Measurements from ENCODE around the gene TRDN.
"Not testable (repeated sequence)": the region's sequence is repeated elsewhere in the genome, so short reads cannot be mapped to it uniquely, and the experiment has no call there.

TRDN gene

DNA sequence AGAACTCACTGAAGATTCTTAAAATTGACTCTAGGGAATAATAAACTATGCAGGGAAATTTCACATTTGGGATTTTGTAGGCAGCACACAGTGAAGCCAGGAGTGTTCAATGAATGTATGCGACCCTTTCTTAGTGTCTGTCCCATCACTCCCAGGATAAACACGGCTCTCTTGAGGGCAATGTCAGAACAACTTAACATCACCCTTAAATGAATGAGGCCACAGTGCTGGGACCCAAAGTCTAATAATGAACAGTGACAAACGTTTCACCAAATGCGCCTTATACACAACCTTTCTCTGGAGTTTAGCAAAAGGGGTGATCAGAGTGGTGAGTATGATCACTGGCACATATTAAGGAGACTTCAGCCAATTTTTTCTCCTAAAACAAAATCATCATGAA, 403.4 kb downstream of the TRDN start:
- DNase-seq, result no peak

DNA sequence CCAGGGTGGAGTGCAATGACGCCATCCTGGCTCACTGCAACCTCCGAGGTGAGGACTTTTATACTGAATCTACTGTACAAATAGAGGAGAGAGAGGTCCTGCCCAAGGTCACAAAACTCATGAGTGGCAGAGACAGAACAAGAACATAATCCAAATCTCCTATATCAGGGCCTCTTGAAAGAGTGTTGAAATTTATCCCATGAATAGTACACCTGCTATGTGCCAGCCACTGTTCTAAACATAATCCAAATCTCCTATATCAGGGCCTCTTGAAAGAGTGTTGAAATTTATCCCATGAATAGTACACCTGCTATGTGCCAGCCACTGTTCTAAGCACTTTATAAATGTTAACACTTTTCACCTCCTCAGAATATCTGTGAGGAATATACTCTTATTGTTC, 409.0 kb downstream of the TRDN start:
- DNase-seq, result not testable (repeated sequence)

DNA sequence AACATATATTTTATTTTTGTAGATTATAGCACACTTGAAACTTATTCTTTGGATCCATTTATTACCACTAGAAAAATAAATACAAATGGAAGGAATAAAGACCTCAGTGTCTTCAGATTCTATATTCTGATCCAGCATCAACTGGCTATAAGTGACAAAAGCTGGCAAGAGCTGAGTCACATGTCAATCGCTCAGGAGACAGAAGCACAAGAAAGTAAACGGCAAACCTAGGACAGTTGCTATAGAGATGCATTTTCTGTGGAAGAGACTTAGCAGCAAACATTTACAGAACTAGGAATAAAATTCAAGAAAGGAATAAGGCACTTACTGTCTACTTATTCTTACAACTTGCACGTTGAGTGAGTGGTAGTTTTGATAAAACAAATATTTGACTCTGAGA, 410.4 kb downstream of the TRDN start:
- no peak for DNase-seq

DNA sequence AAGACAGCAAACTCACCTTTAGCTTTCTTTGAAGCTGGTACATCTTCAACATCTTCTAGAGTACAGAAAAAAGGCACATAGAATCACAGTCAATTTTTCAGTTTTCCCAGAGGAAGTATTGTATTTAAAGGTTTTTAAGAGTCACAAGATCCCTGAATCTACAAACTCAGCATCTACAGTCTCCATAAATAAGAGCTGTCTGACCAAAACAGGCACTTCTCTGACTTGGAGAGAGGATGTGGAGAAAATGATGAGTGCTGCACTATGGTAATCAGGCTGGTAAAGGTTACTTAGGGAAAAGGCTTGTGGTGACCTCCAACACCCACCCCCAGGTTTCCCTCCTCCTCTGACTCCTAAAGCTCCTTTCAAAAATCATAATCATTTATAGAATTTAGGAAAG, 412.7 kb downstream of the TRDN start:
- no peak for DNase-seq

DNA sequence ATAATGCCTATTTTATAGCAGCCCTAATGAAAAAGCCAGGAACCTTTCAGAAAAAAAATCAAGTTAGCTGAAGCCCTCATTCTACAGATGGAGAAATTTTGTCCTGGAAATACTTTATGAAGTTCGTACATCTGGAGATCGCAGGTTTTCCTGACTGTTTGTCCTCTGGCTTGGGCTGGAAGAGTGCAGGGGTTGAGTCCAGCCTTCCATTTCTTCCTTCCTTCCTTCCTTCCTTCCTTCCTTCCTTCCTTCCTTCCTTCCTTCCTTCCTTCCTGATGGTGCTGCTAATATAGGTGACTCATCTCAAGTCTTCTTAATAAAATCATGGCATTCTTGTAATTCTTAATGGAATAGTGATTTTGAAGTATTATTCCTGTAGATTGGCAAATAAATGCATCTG, 413.3 kb downstream of the TRDN start:
- DNase-seq, result no peak

- no peak for DNase-seq
Measured at GRCh38 chr6:123215211-123215610, 421.5 kb downstream of the TRDN start.

DNA sequence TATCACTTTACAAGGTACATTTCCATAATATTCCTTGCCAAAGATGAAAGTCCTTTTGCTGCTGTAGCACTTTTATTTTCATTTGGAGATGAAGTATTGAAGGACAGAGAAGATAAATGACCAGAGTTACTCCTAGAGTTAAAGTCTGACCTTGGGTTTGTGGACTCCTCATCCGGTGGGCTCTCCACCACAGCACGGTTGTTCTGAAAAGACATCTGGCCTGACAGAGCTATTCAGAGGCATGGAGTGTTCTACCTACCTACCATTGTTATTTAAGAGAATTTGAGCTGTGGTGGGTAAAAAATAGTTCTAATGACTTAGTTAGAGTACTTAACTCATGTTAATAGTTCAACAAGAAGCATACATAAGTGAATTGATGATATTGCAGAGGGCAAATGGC, 422.3 kb downstream of the TRDN start:
- no peak for DNase-seq

DNA sequence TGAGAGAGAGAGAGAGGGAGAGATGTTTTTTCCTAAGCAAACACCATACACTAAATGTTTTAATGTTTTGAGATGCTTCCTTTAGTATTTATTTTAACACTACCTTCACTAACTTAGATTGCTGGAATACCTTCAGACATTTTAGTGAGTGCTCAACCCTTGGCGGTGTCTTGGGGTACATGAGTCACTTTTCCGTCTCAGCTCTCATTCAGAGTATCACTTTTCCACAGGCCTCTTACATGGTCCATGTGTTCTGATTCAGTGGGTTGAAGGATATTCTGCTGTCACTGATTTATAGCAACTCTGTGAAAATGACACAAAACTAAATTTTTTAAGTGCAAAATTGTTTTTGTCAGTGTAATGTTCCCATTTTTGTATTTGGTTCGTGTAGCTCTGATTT, 422.8 kb downstream of the TRDN start:
- no peak for DNase-seq

- DNase-seq, result no peak
Measured at GRCh38 chr6:123211777-123212545, 424.8 kb downstream of the TRDN start.

GRCh38 chr6:123210645-123211044, 426.1 kb downstream of the TRDN start:
- DNase-seq, result no peak

GRCh38 chr6:123207967-123208510, 428.7 kb downstream of the TRDN start:
- DNase-seq, result no peak

- no peak for DNase-seq
Measured at GRCh38 chr6:123203928-123204327, 432.8 kb downstream of the TRDN start.

DNA sequence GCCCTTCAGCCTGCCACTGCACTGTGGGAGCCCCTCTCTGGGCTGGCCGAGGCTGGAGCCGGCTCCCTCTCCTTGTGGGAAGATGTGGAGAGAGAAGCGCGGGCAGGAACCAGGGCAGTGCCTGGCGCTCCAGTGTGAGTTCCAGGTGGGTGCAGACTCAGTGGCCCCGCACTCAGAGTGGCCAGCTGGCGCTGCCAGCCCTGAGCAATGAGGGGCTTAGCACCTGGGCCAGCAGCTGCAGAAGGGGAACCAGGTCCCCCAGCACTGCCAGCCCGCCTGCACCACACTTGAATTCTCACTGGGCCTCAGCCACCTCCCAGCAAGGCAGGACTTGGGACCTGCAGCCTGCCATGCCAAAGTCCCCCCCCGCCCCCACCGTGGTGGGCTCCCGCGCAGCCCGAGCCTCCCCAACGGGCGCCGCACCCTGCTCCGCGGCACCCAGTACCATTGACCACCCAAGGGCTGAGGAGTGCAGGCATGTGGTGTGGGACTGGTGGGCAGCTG, 434.8 kb downstream of the TRDN start:
- DNase-seq, result no peak

GRCh38 chr6:123193298-123193697, 443.5 kb downstream of the TRDN start:
- no peak for DNase-seq

- no peak for DNase-seq
Measured at GRCh38 chr6:123189816-123190215, 446.9 kb downstream of the TRDN start.

GRCh38 chr6:123182998-123183397, 453.8 kb downstream of the TRDN start:
- no peak for DNase-seq

- no peak for DNase-seq
Measured at GRCh38 chr6:123176706-123177105, 460.0 kb downstream of the TRDN start.

DNA sequence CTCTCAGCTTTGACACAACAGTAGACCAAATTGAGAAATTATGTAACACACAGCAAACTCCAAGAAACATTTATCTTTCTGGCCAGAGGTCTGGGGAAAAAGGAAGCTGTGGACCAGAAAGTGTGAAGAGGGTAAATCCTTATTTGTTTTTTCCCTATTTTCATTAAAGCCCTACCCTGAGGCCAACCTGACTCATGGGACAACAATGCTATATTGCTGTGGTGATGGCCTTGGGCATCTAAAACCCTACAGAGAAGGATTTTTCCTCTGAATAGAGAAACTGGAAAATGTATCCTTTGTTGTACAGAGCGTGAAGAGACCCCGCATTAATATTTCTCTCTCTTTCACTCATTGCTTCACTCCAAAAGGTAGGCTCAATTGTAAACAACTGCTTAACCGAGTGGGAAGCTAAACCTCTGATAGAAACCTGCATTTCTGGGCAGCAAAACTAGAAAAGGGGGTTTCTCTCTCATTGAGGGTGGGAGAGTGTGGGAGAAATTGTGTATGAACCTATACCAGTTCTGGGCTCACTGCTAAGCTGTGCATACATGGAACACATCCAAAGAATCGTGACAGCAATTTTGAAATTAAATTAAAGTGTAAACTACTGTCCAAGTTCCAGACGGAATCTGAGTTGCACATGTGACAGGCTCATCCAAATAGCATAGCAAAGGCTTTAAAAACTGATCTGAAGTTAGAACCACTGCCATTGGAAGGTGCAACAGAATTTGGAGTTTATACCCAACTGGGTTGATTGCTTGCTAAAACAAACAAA, 465.2 kb downstream of the TRDN start:
- DNase-seq, result no peak

GRCh38 chr6:123169774-123170095, 467.0 kb downstream of the TRDN start:
- DNase-seq, result no peak

DNA sequence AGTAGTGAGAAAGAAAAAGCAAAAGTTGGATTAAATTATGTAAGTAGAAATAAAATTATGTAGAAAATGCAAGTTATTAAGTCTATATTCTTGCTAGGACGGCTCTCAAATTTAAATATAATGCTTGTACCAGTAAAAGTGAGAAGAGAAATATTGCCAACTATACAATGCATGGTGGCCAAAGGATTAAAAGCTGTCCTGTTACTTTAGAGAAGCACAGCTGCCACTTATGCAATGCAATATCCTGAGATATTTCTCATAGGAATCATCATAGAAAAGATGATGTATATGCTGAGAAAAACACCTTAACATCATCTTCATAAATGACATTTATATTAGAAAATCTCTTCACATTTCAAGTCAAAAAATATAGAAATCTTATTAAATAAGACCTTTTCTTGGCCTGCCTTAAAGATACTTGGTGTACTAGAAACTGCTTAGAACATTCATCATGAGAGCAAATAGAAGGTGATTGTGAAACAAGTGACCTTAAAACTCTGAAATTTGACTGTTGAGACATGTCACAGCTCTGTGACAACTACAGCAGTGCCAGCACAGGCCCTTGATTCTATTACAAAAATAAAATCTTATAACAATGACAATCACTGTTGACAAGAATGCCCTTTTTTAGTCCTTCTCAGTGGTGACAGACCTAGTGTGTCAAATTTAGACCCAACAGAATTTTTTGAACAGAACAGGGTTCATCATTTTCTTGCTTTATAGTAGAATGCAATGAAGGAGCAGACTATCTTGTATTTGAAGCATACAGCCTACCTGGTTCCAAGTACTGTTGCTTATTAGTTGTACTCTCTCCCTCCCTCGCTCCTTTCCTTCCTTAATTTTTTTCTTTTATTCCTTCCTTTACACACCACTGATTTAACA, 467.6 kb downstream of the TRDN start:
- DNase-seq, result no peak

GRCh38 chr6:123168466-123168865, 468.3 kb downstream of the TRDN start:
- no peak for DNase-seq
